HG03196 (cell line): ENCODE data around the gene GBP2.
"Not testable (repeated sequence)": the region's sequence is repeated elsewhere in the genome, so short reads cannot be mapped to it uniquely, and the experiment has no call there.

Source experiments
- ATAC-seq: cut with Tn5 transposase; IDR thresholded peaks from one replicate; pipeline ENCODE4 v1.9.1; 2021; ENCODE audit not compliant: unreplicated experiment

The GBP2 gene

GRCh38 chr1:89125913-89126580 is at the start of gene GBP2:
GBP2 (minus strand) TSS chr1:89126114; CDS start chr1:89121966, 4,148 bp downstream.
- peak; percentile 87 for ATAC-seq

- ATAC-seq = no peak
Observed at GRCh38 chr1:89174491-89174890, 48.6 kb upstream of the GBP2 start.

- ATAC-seq = no peak
Observed at GRCh38 chr1:89172468-89173143, 46.7 kb upstream of the GBP2 start.

- ATAC-seq = no peak
Observed at GRCh38 chr1:89171067-89171438, 45.1 kb upstream of the GBP2 start.

- no peak for ATAC-seq
Observed at GRCh38 chr1:89170170-89171066, 44.5 kb upstream of the GBP2 start.

- no peak for ATAC-seq
Observed at GRCh38 chr1:89169166-89169565, 43.3 kb upstream of the GBP2 start.

GRCh38 chr1:89167590-89168230 is 41.8 kb upstream of the GBP2 start:
- no peak for ATAC-seq

GRCh38 chr1:89166705-89167104 is 40.8 kb upstream of the GBP2 start:
- no peak for ATAC-seq

GRCh38 chr1:89165811-89166210 is 39.9 kb upstream of the GBP2 start:
- no peak for ATAC-seq

GRCh38 chr1:89151047-89151446 is 25.1 kb upstream of the GBP2 start:
- ATAC-seq = no peak

- ATAC-seq = no peak
Observed at GRCh38 chr1:89149976-89150375, 24.1 kb upstream of the GBP2 start.

GRCh38 chr1:89149229-89149628 is 23.3 kb upstream of the GBP2 start:
- no peak for ATAC-seq

GRCh38 chr1:89147678-89148658 is 22.1 kb upstream of the GBP2 start:
- ATAC-seq = no peak

GRCh38 chr1:89146721-89147120 is 20.8 kb upstream of the GBP2 start:
- no peak for ATAC-seq

- ATAC-seq = no peak
Observed at GRCh38 chr1:89143484-89143883, 17.6 kb upstream of the GBP2 start.

GRCh38 chr1:89142160-89142559 is 16.2 kb upstream of the GBP2 start:
- ATAC-seq = no peak

- ATAC-seq = no peak
Observed at GRCh38 chr1:89133747-89134146, 7.8 kb upstream of the GBP2 start.

GRCh38 chr1:89130716-89131115 is 4.8 kb upstream of the GBP2 start:
- ATAC-seq = no peak

- ATAC-seq = no peak
Observed at GRCh38 chr1:89129911-89130310, 4.0 kb upstream of the GBP2 start.

GRCh38 chr1:89128003-89128458 is 2.1 kb upstream of the GBP2 start:
- not testable (repeated sequence) for ATAC-seq
